Stimulated activated CD4-positive, alpha-beta T cell treated with anti-CD3 and anti-CD28 coated beads, Interleukin-15, amount 100 ng/mL, for 1 hour (primary cell): ENCODE data around the gene IPO11.
"Not testable (repeated sequence)": the region's sequence is repeated elsewhere in the genome, so short reads cannot be mapped to it uniquely, and the experiment has no call there.

Experiments
- DNase-seq, 2 donors: peaks; one replicate each; pipeline ENCODE4 v3.0.0-alpha.2; 2020; ENCODE audit warnings: low read depth in 1 of 2, low spot score in 1 of 2

IPO11 gene

GRCh38 chr5:62596691-62597090 is 184.1 kb downstream of the IPO11 start:
- no peak for DNase-seq

- DNase-seq, result no peak
Measured at GRCh38 chr5:62597314-62597713, 184.8 kb downstream of the IPO11 start.

- no peak for DNase-seq
Measured at GRCh38 chr5:62600560-62601252, 188.1 kb downstream of the IPO11 start.

- DNase-seq, result no peak
Measured at GRCh38 chr5:62603934-62604333, 191.4 kb downstream of the IPO11 start.

- no peak for DNase-seq
Measured at GRCh38 chr5:62605638-62606037, 193.1 kb downstream of the IPO11 start.

- DNase-seq, result no peak
Measured at GRCh38 chr5:62606878-62607277, 194.3 kb downstream of the IPO11 start.

- DNase-seq, result no peak
Measured at GRCh38 chr5:62607615-62608014, 195.1 kb downstream of the IPO11 start.

- DNase-seq, result no peak
Measured at GRCh38 chr5:62608529-62609511, 196.3 kb downstream of the IPO11 start.

- no peak for DNase-seq
Measured at GRCh38 chr5:62614355-62614754, 201.8 kb downstream of the IPO11 start.

- no peak for DNase-seq
Measured at GRCh38 chr5:62616615-62617277, 204.2 kb downstream of the IPO11 start.

- no peak for DNase-seq
Measured at GRCh38 chr5:62617943-62618342, 205.4 kb downstream of the IPO11 start.

GRCh38 chr5:62620761-62621160 is 208.2 kb downstream of the IPO11 start:
- no peak for DNase-seq

GRCh38 chr5:62621280-62621679 is 208.7 kb downstream of the IPO11 start:
- no peak for DNase-seq

- DNase-seq, result no peak
Measured at GRCh38 chr5:62623271-62623670, 210.7 kb downstream of the IPO11 start.

- not testable (repeated sequence) for DNase-seq
Measured at GRCh38 chr5:62624436-62624835, 211.9 kb downstream of the IPO11 start.

GRCh38 chr5:62626534-62626933 is 214.0 kb downstream of the IPO11 start:
- DNase-seq, result no peak

GRCh38 chr5:62627121-62627520 is 214.6 kb downstream of the IPO11 start:
- no peak for DNase-seq

- DNase-seq, result no peak
Measured at GRCh38 chr5:62627901-62628300, 215.3 kb downstream of the IPO11 start.

- DNase-seq, result no peak
Measured at GRCh38 chr5:62631909-62632580, 219.5 kb downstream of the IPO11 start.

- no peak for DNase-seq
Measured at GRCh38 chr5:62633243-62633642, 220.7 kb downstream of the IPO11 start.

GRCh38 chr5:62640446-62640845 is 227.9 kb downstream of the IPO11 start:
- no peak for DNase-seq
